H9 (cell line): ENCODE data around the gene PPP1R14C. TPM values are rescaled to one million over a fixed set of nuclear protein-coding genes. Genes with fewer than 3 reads are reported as not detected.

Experiments used
- DNase-seq: peaks from one replicate; pipeline ENCODE4 v3.0.0-alpha.2; 2017
- H2AFZ ChIP-seq: one replicate; pipeline ENCODE4 v1.6.1; 2013; ENCODE audit warnings: mild to moderate bottlenecking, low read length, control low read depth, moderate library complexity
- H2AK5ac ChIP-seq: 2 replicates; pipeline ENCODE4 v1.6.1; 2013; ENCODE audit warnings: low read length, control low read depth, mixed read lengths; ENCODE audit not compliant: insufficient read length
- H2BK120ac ChIP-seq: one replicate; pipeline ENCODE4 v1.6.1; 2013; ENCODE audit warnings: low read depth, mild to moderate bottlenecking, low read length, control low read depth, inconsistent platforms; ENCODE audit not compliant: poor library complexity, severe bottlenecking
- H2BK12ac ChIP-seq: 2 replicates; pipeline ENCODE4 v1.6.1; 2013; ENCODE audit warnings: low read length, control low read depth, mixed read lengths, low read depth; ENCODE audit not compliant: insufficient read length
- H2BK15ac ChIP-seq: 2 replicates; pipeline ENCODE4 v1.6.1; 2013; ENCODE audit warnings: low read depth, low read length, control low read depth
- H2BK20ac ChIP-seq: one replicate; pipeline ENCODE4 v1.6.1; 2013; ENCODE audit warnings: low read depth, mild to moderate bottlenecking, low read length, control low read depth, inconsistent platforms; ENCODE audit not compliant: poor library complexity, severe bottlenecking
- H2BK5ac ChIP-seq: 2 replicates; pipeline ENCODE4 v1.6.1; 2013; ENCODE audit warnings: low read length, control low read depth, mixed read lengths; ENCODE audit not compliant: insufficient read length
- H3K14ac ChIP-seq: 2 replicates; pipeline ENCODE4 v1.6.1; 2013; ENCODE audit warnings: low read length, control low read depth; ENCODE audit not compliant: insufficient read depth
- H3K18ac ChIP-seq: 2 replicates; pipeline ENCODE4 v1.6.1; 2013; ENCODE audit warnings: low read depth, mild to moderate bottlenecking, mixed read lengths, low read length, control low read depth; ENCODE audit not compliant: insufficient read length
- H3K23ac ChIP-seq: 2 replicates; pipeline ENCODE4 v1.6.1; 2013; ENCODE audit warnings: low read length, control low read depth, mixed read lengths, low read depth; ENCODE audit not compliant: insufficient read length
- H3K23me2 ChIP-seq: 2 replicates; pipeline ENCODE4 v1.6.1; 2013; ENCODE audit warnings: low read depth, mild to moderate bottlenecking, mixed read lengths, low read length, control low read depth; ENCODE audit not compliant: insufficient read length, poor library complexity, severe bottlenecking
- H3K27ac ChIP-seq: 2 replicates; pipeline ENCODE4 v1.5.1; 2013; ENCODE audit warnings: low read length, control low read depth, mixed read lengths, low read depth; ENCODE audit not compliant: insufficient read length
- H3K27me3 ChIP-seq: 2 replicates; pipeline ENCODE4 v1.6.1; 2013; ENCODE audit warnings: low read length, control low read depth, inconsistent platforms; ENCODE audit not compliant: insufficient read depth
- H3K4ac ChIP-seq: 2 replicates; pipeline ENCODE4 v1.6.1; 2013; ENCODE audit warnings: low read depth, mild to moderate bottlenecking, control low read depth, inconsistent platforms, low read length, moderate library complexity
- H3K4me1 ChIP-seq: 2 replicates; pipeline ENCODE4 v1.6.1; 2013; ENCODE audit warnings: low read length, control low read depth, inconsistent platforms; ENCODE audit not compliant: insufficient read depth
- H3K4me2 ChIP-seq: 2 replicates; pipeline ENCODE4 v1.6.1; 2013; ENCODE audit warnings: low read length, control low read depth, mixed read lengths; ENCODE audit not compliant: insufficient read length, insufficient read depth
- H3K56ac ChIP-seq: 2 replicates; pipeline ENCODE4 v1.6.1; 2013; ENCODE audit warnings: low read depth, mild to moderate bottlenecking, mixed read lengths, low read length, control low read depth; ENCODE audit not compliant: insufficient read length
- H3K79me1 ChIP-seq: 2 replicates; pipeline ENCODE4 v1.6.1; 2013; ENCODE audit warnings: low read depth, mild to moderate bottlenecking, moderate library complexity, low read length, control low read depth, inconsistent platforms; ENCODE audit not compliant: insufficient read depth, poor library complexity, severe bottlenecking
- H3K79me2 ChIP-seq: 2 replicates; pipeline ENCODE4 v1.6.1; 2013; ENCODE audit warnings: low read length, control low read depth, inconsistent platforms; ENCODE audit not compliant: insufficient read depth
- H3K9ac ChIP-seq: 2 replicates; pipeline ENCODE4 v1.6.1; 2013; ENCODE audit warnings: low read length, control low read depth, mixed read lengths; ENCODE audit not compliant: insufficient read length; ENCODE audit errors: extremely low read depth
- H3K9me3 ChIP-seq: one replicate; pipeline ENCODE4 v1.6.1; 2013; ENCODE audit warnings: low read depth, low read length, inconsistent platforms; ENCODE audit not compliant: control insufficient read depth
- H3T11ph ChIP-seq: one replicate; pipeline ENCODE4 v1.6.1; 2013; ENCODE audit warnings: mild to moderate bottlenecking, low read length, control low read depth, inconsistent platforms
- H4K20me1 ChIP-seq: one replicate; pipeline ENCODE4 v1.6.1; 2013; ENCODE audit not compliant: control insufficient read depth, insufficient read length, insufficient read depth
- H4K5ac ChIP-seq: 2 replicates; pipeline ENCODE4 v1.6.1; 2013; ENCODE audit warnings: low read depth, mild to moderate bottlenecking, mixed read lengths, low read length, control low read depth; ENCODE audit not compliant: insufficient read length
- H4K8ac ChIP-seq: replicated peaks from 2 replicates; pipeline ENCODE4 v1.6.1; 2013; ENCODE audit warnings: low read length, control low read depth, mixed read lengths, low read depth; ENCODE audit not compliant: insufficient read length
- H4K91ac ChIP-seq: 2 replicates; pipeline ENCODE4 v1.6.1; 2013; ENCODE audit warnings: low read depth, mild to moderate bottlenecking, moderate library complexity, mixed read lengths, low read length, control low read depth; ENCODE audit not compliant: insufficient read length
- H3K27ac Mint-ChIP-seq, 3 experiments: 2 replicates in 2 of 3; 3 replicates in 1 of 3; pipeline ENCODE4 v1.8.0; 2020 to 2021; ENCODE audit warnings: mixed read lengths in 3 of 3, mild to moderate bottlenecking in 1 of 3, moderate library complexity in 1 of 3
- H3K27me3 Mint-ChIP-seq: 2 replicates; pipeline ENCODE4 v1.8.0; 2021; ENCODE audit warnings: low read depth, mild to moderate bottlenecking, moderate library complexity, mixed read lengths
- H3K36me3 Mint-ChIP-seq, 3 experiments: 2 replicates in 2 of 3; 3 replicates in 1 of 3; pipeline ENCODE4 v1.8.0; 2020 to 2021; ENCODE audit warnings: low read depth in 3 of 3, mixed read lengths in 3 of 3; ENCODE audit not compliant: insufficient read depth in 1 of 3
- H3K4me1 Mint-ChIP-seq, 2 experiments: 2 replicates each; pipeline ENCODE4 v1.8.0; 2020; ENCODE audit warnings: mixed read lengths in 2 of 2
- H3K4me3 Mint-ChIP-seq, 2 experiments: 2 replicates in 1 of 2; 3 replicates in 1 of 2; pipeline ENCODE4 v1.8.0; 2020 to 2021; ENCODE audit warnings: mild to moderate bottlenecking in 2 of 2, mixed read lengths in 2 of 2, moderate library complexity in 1 of 2
- H3K9me3 Mint-ChIP-seq, 2 experiments: 2 replicates in 1 of 2; 3 replicates in 1 of 2; pipeline ENCODE4 v1.8.0; 2020; ENCODE audit warnings: mild to moderate bottlenecking in 2 of 2, mixed read lengths in 2 of 2, moderate library complexity in 1 of 2
- CTCF ChIP-seq: fragments of 200-600 bp; sonication (generic); conservative IDR thresholded peaks from 3 replicates; pipeline ENCODE4 v1.8.0; 2021; ENCODE audit warnings: antibody characterized with exemption, mild to moderate bottlenecking
- WGBS: extraction: QIAGEN DNeasy Blood & Tissue Kit; methylation state at CpG from one replicate; pipeline ENCODE4 v1.1.7; 2013; ENCODE audit warnings: missing lambda C conversion rate, low lambda C conversion rate, mixed read lengths; ENCODE audit not compliant: insufficient read length; ENCODE audit errors: extremely low coverage; 5-methylcytosine and 5-hydroxymethylcytosine counted together
- total RNA-seq: library from RNA; stranded (reverse); gene quantifications from 2 replicates; pipeline ENCODE4 v1.2.1, GENCODE V29; 2021

The PPP1R14C gene
- total RNA-seq, 1 experiment from 2014 or later = 0.37 TPM

GRCh38 chr6:150272976-150273315, 130.1 kb downstream of the PPP1R14C start:
- no peak overlapping the region for H3K4me3 Mint-ChIP-seq
- Histone ChIP-seq H4K8ac (no peak overlapping the region), H3K56ac (no peak overlapping the region), H3K4me1 (no peaks in the 10 kb centered on the region; the same call in 1 of the 2 replicates), H3K14ac (no peak overlapping the region), H2AFZ (no peak overlapping the region), H3K27me3 (no peaks in the 10 kb centered on the region), H3K4me2 (no peak overlapping the region), H2BK15ac (no peak overlapping the region), H3K18ac (no peak overlapping the region), H3K4ac (no peak overlapping the region), H3K23ac (no peak overlapping the region), H3T11ph (no peak overlapping the region), H2BK12ac (no peak overlapping the region), H3K9me3 (no peaks in the 10 kb centered on the region), H2BK5ac (no peak overlapping the region), H4K91ac (no peak overlapping the region), H2BK120ac (no peak overlapping the region), H3K79me2 (no peaks in the 10 kb centered on the region), H3K79me1 (no peaks in the 10 kb centered on the region), H3K9ac (no peak overlapping the region), H3K23me2 (no peaks in the 10 kb centered on the region), H2AK5ac (no peak overlapping the region), H2BK20ac (no peak overlapping the region), H3K27ac (no peak overlapping the region), H4K5ac (no peak overlapping the region), H4K20me1 (no peaks in the 10 kb centered on the region)
- no peak for TF ChIP-seq CTCF
- H3K27ac Mint-ChIP-seq = no peak overlapping the region
- H3K9me3 Mint-ChIP-seq = peaks cover 3 to 5% of the 10 kb centered on the region in 2 experiments
- no CpG with 5 or more reads among the region's 2 CpGs for WGBS
- peaks cover 11 to 19% of the 10 kb centered on the region in 2 experiments for H3K4me1 Mint-ChIP-seq
- DNase-seq = no peak
- peaks cover 8% of the 10 kb centered on the region for H3K27me3 Mint-ChIP-seq
- no peaks in the 10 kb centered on the region for H3K36me3 Mint-ChIP-seq
